ENCODE measurements around the gene ZBTB7C. TPM values are rescaled to one million over a fixed set of nuclear protein-coding genes. Genes with fewer than 3 reads are reported as not detected.

Gene ZBTB7C
- total RNA-seq, 2 experiments from 2014 or later = not detected

- Histone ChIP-seq H4K20me1 (ENCODE audit: insufficient read depth, low read length) (no peaks in the 10 kb centered on the region), H3K79me2 (ENCODE audit: insufficient read depth, low read depth, low read length) (no peaks in the 10 kb centered on the region), H3K4me1 (ENCODE audit: insufficient read depth, low read length, poor library complexity, severe bottlenecking) (no peaks in the 10 kb centered on the region), H3K9me2 (ENCODE audit: insufficient read depth, low read length) (no peaks in the 10 kb centered on the region), H3K4me2 (ENCODE audit: low read length) (no peak overlapping the region), H3K27ac (ENCODE audit: low read depth, low read length, poor library complexity, severe bottlenecking) (no peak overlapping the region), H3K9me3 (ENCODE audit: low read length) (no peaks in the 10 kb centered on the region), H3K36me3 (ENCODE audit: insufficient read depth, low read length) (no peaks in the 10 kb centered on the region), H3K4me3 (ENCODE audit: low read depth, low read length, poor library complexity, severe bottlenecking) (no peak overlapping the region), H2AFZ (ENCODE audit: low read length) (no peak overlapping the region)
- ChIA-PET CTCF (ENCODE audit: unreplicated experiment) (no interaction called here), POLR2A (no interaction called here)
- TF ChIP-seq, protein P1, sequence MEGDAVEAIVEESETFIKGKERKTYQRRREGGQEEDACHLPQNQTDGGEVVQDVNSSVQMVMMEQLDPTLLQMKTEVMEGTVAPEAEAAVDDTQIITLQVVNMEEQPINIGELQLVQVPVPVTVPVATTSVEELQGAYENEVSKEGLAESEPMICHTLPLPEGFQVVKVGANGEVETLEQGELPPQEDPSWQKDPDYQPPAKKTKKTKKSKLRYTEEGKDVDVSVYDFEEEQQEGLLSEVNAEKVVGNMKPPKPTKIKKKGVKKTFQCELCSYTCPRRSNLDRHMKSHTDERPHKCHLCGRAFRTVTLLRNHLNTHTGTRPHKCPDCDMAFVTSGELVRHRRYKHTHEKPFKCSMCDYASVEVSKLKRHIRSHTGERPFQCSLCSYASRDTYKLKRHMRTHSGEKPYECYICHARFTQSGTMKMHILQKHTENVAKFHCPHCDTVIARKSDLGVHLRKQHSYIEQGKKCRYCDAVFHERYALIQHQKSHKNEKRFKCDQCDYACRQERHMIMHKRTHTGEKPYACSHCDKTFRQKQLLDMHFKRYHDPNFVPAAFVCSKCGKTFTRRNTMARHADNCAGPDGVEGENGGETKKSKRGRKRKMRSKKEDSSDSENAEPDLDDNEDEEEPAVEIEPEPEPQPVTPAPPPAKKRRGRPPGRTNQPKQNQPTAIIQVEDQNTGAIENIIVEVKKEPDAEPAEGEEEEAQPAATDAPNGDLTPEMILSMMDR (conservative IDR thresholded peaks at IDR 0.05; ENCODE audit: low read length) = no peak
- TF ChIP-seq EZH2phosphoT487 (IDR thresholded peaks at IDR 0.05; ENCODE audit: borderline replicate concordance, low read depth, low read length) = no peak
- no TSS peak for BruUV-seq (replicated peaks)
- no peak for DNase-seq (ENCODE audit: low spot score)
- intact Hi-C loops (cut with micrococcal nuclease; ENCODE audit: unreplicated experiment) = no loop called here
Measured at GRCh38 chr18:48165111-48165866, 243.9 kb downstream of the ZBTB7C start.

DNA sequence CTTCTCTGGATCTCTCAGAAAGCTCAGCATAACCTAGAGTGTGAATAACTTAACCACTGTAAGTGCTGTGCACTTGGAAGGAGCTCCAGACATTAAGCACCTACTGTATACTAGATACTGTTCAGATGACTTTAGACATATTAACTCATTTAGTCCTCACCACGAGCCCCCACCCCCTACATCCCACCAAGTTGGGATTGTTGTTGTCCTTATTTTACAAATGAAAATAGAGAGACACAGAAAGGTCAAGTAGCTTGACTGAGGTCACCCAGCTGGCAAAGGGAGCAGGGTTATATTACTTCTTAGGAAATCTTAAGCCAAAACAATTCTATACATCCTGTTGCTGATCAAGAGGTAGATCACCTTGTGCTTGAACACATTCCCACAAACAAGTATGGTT, 244.5 kb downstream of the ZBTB7C start:
- ChIA-PET CTCF (ENCODE audit: unreplicated experiment) (no interaction called here), POLR2A (no interaction called here)
- Histone ChIP-seq H3K79me2 (ENCODE audit: insufficient read depth, low read depth, low read length) (no peaks in the 10 kb centered on the region), H3K4me3 (ENCODE audit: low read depth, low read length, poor library complexity, severe bottlenecking) (no peak overlapping the region), H3K27ac (ENCODE audit: low read depth, low read length, poor library complexity, severe bottlenecking) (no peak overlapping the region), H3K4me1 (ENCODE audit: insufficient read depth, low read length, poor library complexity, severe bottlenecking) (no peaks in the 10 kb centered on the region), H2AFZ (ENCODE audit: low read length) (no peak overlapping the region), H3K4me2 (ENCODE audit: low read length) (no peak overlapping the region), H4K20me1 (ENCODE audit: insufficient read depth, low read length) (no peaks in the 10 kb centered on the region), H3K36me3 (ENCODE audit: insufficient read depth, low read length) (no peaks in the 10 kb centered on the region), H3K9me2 (ENCODE audit: insufficient read depth, low read length) (no peaks in the 10 kb centered on the region), H3K9me3 (ENCODE audit: low read length) (no peaks in the 10 kb centered on the region)
- no peak for DNase-seq (ENCODE audit: low spot score)
- TF ChIP-seq, protein P1 (conservative IDR thresholded peaks at IDR 0.05; ENCODE audit: low read length) = no peak
- TF ChIP-seq EZH2phosphoT487 (IDR thresholded peaks at IDR 0.05; ENCODE audit: borderline replicate concordance, low read depth, low read length) = no peak
- no TSS peak for BruUV-seq (replicated peaks)
- intact Hi-C loops (cut with micrococcal nuclease; ENCODE audit: unreplicated experiment) = no loop called here

DNA sequence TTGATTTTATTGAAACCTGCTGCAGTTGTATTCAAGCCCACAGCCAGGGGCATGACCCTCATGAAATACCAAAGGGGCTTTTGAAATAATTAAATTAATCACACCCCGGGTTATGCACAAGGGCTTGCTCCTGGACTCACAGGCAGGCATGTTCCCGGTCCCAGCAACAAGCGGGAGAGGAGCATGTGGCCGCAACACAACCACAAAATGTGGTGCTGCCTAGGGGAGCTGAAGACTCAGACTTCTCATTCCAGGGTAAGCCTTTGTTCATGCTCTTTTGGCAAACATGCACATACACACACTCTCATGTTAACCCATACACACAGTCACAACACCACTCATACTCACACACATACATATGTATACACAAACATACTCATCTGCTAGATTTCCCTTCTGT, 245.1 kb downstream of the ZBTB7C start:
- H4K20me1 ChIP-seq (ENCODE audit: insufficient read depth, low read length) = no peaks in the 10 kb centered on the region
- no peaks in the 10 kb centered on the region for H3K9me2 ChIP-seq (ENCODE audit: insufficient read depth, low read length)
- H3K4me3 ChIP-seq (ENCODE audit: low read depth, low read length, poor library complexity, severe bottlenecking) = no peak overlapping the region
- no peaks in the 10 kb centered on the region for H3K9me3 ChIP-seq (ENCODE audit: low read length)
- no peaks in the 10 kb centered on the region for H3K36me3 ChIP-seq (ENCODE audit: insufficient read depth, low read length)
- ChIA-PET CTCF (ENCODE audit: unreplicated experiment) (no interaction called here), POLR2A (no interaction called here)
- no peaks in the 10 kb centered on the region for H3K4me1 ChIP-seq (ENCODE audit: insufficient read depth, low read length, poor library complexity, severe bottlenecking)
- DNase-seq (ENCODE audit: low spot score) = no peak
- no peak overlapping the region for H3K4me2 ChIP-seq (ENCODE audit: low read length)
- no peak overlapping the region for H2AFZ ChIP-seq (ENCODE audit: low read length)
- intact Hi-C loops (cut with micrococcal nuclease; ENCODE audit: unreplicated experiment) = no loop called here
- H3K27ac ChIP-seq (ENCODE audit: low read depth, low read length, poor library complexity, severe bottlenecking) = no peak overlapping the region
- no peak for TF ChIP-seq EZH2phosphoT487 (IDR thresholded peaks at IDR 0.05; ENCODE audit: borderline replicate concordance, low read depth, low read length)
- TF ChIP-seq, protein P1 (conservative IDR thresholded peaks at IDR 0.05; ENCODE audit: low read length) = no peak
- BruUV-seq (replicated peaks) = no TSS peak
- H3K79me2 ChIP-seq (ENCODE audit: insufficient read depth, low read depth, low read length) = no peaks in the 10 kb centered on the region

Measured in OCI-LY7 (cell line).